Osteoblast (primary cell): ENCODE results near the gene MPZL3. TPM values are rescaled to one million over a fixed set of nuclear protein-coding genes. Genes with fewer than 3 reads are reported as not detected.

Experiments
- DNase-seq: peaks from one replicate; pipeline ENCODE4 v3.0.0; 2011; ENCODE audit warnings: low spot score, mixed read lengths; ENCODE audit not compliant: insufficient read length; ENCODE audit errors: missing footprints
- H2AFZ ChIP-seq: 2 replicates; pipeline ENCODE4 v1.6.0; 2011; ENCODE audit warnings: mild to moderate bottlenecking, low read length
- H3K27ac ChIP-seq: 2 replicates; pipeline ENCODE4 v1.5.1; 2011; ENCODE audit warnings: mild to moderate bottlenecking, low read depth, low read length, moderate library complexity
- H3K27me3 ChIP-seq: 2 replicates; pipeline ENCODE4 v1.6.0; 2012; ENCODE audit warnings: mild to moderate bottlenecking, control low read depth, inconsistent platforms, low read length, moderate library complexity; ENCODE audit not compliant: insufficient read depth
- H3K36me3 ChIP-seq: 2 replicates; pipeline ENCODE4 v1.5.1; 2011; ENCODE audit warnings: mild to moderate bottlenecking, low read length, control low read depth, moderate library complexity; ENCODE audit not compliant: insufficient read depth
- H3K4me1 ChIP-seq: 2 replicates; pipeline ENCODE4 v1.5.1; 2011; ENCODE audit warnings: mild to moderate bottlenecking, low read length, control low read depth, moderate library complexity; ENCODE audit not compliant: insufficient read depth
- H3K4me2 ChIP-seq: 2 replicates; pipeline ENCODE4 v1.6.0; 2011; ENCODE audit warnings: mild to moderate bottlenecking, low read length; ENCODE audit not compliant: insufficient read depth
- H3K4me3 ChIP-seq: fragments of 200-600 bp; sonication (generic); 3 replicates; pipeline ENCODE4 v1.5.1; 2012; ENCODE audit warnings: mild to moderate bottlenecking, low read length, inconsistent platforms; ENCODE audit not compliant: insufficient read depth
- H3K79me2 ChIP-seq: 2 replicates; pipeline ENCODE4 v1.6.0; 2012; ENCODE audit warnings: mild to moderate bottlenecking, low read length, control low read depth, inconsistent platforms; ENCODE audit not compliant: insufficient read depth
- H3K9me3 ChIP-seq: 2 replicates; pipeline ENCODE4 v1.5.1; 2011; ENCODE audit warnings: low read depth, low read length, control low read depth
- H4K20me1 ChIP-seq: 2 replicates; pipeline ENCODE4 v1.6.0; 2012; ENCODE audit warnings: mild to moderate bottlenecking, low read length, control low read depth; ENCODE audit not compliant: insufficient read depth
- CTCF ChIP-seq: IDR thresholded peaks from 2 replicates; pipeline ENCODE4 v1.5.1; 2011; ENCODE audit warnings: mild to moderate bottlenecking, low read depth, low read length, moderate library complexity; ENCODE audit errors: extremely low read depth
- total RNA-seq: library from RNA; depleted of rRNA; stranded (reverse); fragments of >200 nt; gene quantifications from 2 replicates; pipeline ENCODE4 v1.2.3, GENCODE V29; 2012

MPZL3 gene
- total RNA-seq, 1 donor = 1.8 TPM

GRCh38 chr11:118243993-118244762 lies 8.0 kb downstream of the MPZL3 start:
- Histone ChIP-seq H3K9me3 (no peaks in the 10 kb centered on the region), H3K4me1 (no peaks in the 10 kb centered on the region), H3K4me3 (no peak overlapping the region), H3K27ac (no peak overlapping the region), H3K36me3 (no peaks in the 10 kb centered on the region), H3K79me2 (no peaks in the 10 kb centered on the region), H3K4me2 (no peak overlapping the region), H2AFZ (no peak overlapping the region), H4K20me1 (no peaks in the 10 kb centered on the region), H3K27me3 (peaks cover 4% of the 10 kb centered on the region)
- no peak for TF ChIP-seq CTCF
- DNase-seq = no peak

DNA sequence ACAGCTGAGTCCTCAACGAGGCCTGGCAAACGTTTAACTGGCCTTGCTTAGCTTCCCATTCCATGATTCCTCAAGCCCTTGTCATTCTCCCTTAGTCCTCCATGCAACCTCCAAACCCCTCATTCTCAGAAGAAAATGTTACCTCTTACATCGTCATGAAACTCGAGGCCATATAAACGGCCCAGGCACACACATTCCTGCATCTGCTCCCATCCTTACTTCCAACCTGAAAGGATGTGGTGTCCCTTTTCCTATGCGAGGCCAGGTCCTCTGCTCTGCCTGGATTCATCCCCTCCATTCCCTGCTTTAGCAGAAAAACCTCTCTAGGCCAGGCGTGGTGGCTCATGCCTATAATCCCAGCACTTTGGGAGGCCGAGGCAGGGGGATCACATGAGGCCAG lies 9.0 kb downstream of the MPZL3 start:
- H3K79me2 ChIP-seq = no peaks in the 10 kb centered on the region
- H3K4me1 ChIP-seq = no peaks in the 10 kb centered on the region
- no peak for DNase-seq
- H3K9me3 ChIP-seq = no peaks in the 10 kb centered on the region
- H3K36me3 ChIP-seq = no peaks in the 10 kb centered on the region
- no peak overlapping the region for H2AFZ ChIP-seq
- no peak overlapping the region for H3K4me2 ChIP-seq
- H3K4me3 ChIP-seq = no peak overlapping the region
- no peak overlapping the region for H3K27ac ChIP-seq
- no peak for TF ChIP-seq CTCF
- no peaks in the 10 kb centered on the region for H4K20me1 ChIP-seq
- peaks cover 4% of the 10 kb centered on the region for H3K27me3 ChIP-seq

DNA sequence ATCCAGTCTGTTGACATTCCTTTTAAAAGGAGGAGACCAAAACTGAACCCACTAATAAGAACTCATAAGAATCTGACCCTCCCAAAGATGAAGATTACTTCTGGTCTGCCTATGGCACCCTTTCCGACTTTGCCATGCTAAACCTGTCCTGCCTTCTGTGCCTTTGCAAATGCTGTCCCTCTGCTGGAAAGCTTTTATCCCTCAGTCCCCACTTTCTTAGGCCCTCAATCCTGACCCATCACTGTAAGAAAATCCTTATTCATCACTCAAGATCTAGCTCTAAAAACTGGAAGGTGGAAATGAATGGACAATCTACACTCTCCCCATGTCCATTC lies 10.4 kb downstream of the MPZL3 start:
- DNase-seq = no peak
- Histone ChIP-seq H3K4me3 (no peak overlapping the region), H3K79me2 (no peaks in the 10 kb centered on the region), H3K4me2 (no peak overlapping the region), H2AFZ (no peak overlapping the region), H4K20me1 (no peaks in the 10 kb centered on the region), H3K27me3 (peaks cover 4% of the 10 kb centered on the region), H3K4me1 (no peaks in the 10 kb centered on the region), H3K36me3 (no peaks in the 10 kb centered on the region), H3K9me3 (no peaks in the 10 kb centered on the region), H3K27ac (no peak overlapping the region)
- no peak for TF ChIP-seq CTCF

- Histone ChIP-seq H3K4me2 (no peak overlapping the region), H3K9me3 (no peaks in the 10 kb centered on the region), H3K4me1 (no peaks in the 10 kb centered on the region), H3K36me3 (no peaks in the 10 kb centered on the region), H3K4me3 (no peak overlapping the region), H3K27ac (no peak overlapping the region), H4K20me1 (no peaks in the 10 kb centered on the region), H3K27me3 (peaks cover 4% of the 10 kb centered on the region), H2AFZ (no peak overlapping the region), H3K79me2 (no peaks in the 10 kb centered on the region)
- DNase-seq = no peak
- no peak for TF ChIP-seq CTCF
Observed at GRCh38 chr11:118240999-118241763, 11.0 kb downstream of the MPZL3 start.
